ENCODE measurements around the gene TMEM239.
"Not testable (repeated sequence)": the region's sequence is repeated elsewhere in the genome, so short reads cannot be mapped to it uniquely, and the experiment has no call there.

The TMEM239 gene

DNA sequence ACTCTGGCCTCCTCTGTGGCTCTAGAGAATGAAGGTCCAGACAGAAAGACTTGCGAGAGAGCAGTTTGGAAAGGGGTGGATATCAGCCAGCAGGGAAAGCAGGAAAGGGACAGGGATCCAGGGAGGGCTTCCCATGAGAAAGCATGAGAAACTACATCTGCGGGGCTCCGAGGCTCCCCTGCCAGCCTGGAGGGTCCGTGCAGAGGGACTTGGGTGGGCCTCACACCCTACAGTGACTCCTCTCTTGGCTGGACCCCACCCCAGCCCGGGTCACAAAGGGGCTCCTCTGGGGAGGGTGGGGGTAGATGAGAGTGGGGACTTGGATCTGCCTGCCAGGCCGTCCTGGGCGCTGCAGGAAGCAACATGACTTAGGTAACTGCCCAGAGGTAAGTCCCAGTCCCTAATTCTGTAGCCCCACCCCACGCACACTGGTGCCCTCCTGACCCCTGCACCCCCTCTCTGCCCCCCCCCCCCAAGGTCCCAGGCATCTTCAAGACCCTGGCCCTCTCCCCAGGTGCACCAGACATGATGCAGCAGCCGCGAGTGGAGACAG is at the start of gene TMEM239:
TSS of gene TMEM239 (plus strand) at position 335 of the 553 bp plus-strand sequence. CDS start at position 526, 191 bp downstream.
- no peak for DNase-seq

DNA sequence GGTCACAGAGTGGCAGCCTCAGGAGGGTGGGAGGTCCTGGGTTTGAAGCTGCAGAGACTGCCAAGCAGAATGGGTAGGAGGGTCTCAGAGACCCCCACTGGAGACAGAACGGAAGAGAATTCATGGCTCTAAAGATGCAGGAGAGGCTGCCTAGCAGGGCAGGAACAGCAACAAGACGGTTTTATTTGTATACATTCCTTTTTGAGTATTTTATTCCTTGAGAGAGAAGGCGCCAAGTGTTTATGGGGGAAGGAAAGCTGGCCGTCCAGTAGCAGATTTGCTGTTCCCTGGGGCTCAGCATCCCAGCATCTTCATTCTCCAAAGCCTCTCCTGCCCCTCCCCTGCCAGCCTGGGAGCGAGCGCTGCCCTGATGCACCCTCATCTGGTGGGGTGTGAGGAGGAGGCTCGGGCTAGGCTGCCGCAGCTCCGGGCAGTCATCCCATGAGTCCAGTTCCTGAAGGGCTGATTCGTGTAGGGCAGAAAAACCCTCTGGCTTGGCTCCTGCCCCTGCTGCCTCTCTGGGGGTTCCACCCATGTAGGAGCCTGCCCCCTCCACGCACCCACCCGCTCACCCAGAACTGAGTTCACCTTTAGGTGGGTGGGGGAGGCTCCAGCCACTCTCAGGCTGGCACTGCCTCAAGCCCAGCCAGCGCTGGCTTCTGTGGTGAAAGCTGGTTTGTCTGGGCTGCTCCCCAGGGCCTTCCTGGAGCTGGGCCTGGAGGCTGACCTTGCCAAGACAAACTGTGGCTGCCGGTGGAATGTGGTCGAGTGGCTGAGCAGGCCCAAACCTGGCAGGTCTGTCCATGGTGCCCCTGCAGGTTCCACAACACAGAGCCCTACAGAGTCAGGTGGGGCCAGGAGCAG is 48.2 kb upstream of the TMEM239 start:
- no peak for DNase-seq

DNA sequence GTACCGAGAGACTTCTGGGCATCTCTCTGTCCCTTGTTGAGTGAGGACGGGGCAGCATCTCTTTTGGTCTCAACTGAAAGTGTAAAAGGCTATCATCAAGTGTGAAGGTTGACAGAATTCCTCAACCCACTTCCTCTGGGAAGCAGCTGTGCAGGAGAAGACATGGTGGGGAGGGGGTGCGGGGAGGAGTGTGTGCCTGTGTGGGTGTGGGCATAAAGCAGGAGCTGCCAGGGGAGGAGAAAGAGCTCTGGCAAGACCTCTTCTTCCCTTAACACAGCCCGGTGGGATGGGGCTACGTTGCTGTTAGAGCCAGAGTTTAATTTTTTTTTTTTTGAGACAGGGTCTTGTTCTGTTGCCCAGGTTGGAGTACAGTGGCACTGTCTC is 47.5 kb upstream of the TMEM239 start:
- DNase-seq: no peak

DNA sequence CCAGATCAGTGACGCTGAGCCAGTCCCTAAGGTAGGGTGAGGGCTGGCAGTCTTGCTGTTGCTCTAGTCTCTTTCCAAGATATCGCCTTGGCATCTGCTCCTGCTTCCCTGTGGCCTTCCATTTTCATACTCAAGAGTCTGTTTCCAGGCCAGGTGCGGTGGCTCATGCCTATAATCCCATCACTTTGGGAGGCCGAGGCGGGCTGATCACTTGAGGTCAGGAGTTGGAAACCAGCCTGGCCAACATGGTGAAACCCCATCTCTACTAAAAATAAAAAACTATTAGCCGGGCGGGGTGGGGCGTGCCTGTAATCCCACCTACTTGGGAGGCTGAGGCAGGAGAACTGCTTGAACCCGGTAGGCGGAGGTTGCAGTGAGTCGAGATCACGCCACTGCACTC is 46.1 kb upstream of the TMEM239 start:
- DNase-seq: not testable (repeated sequence)

DNA sequence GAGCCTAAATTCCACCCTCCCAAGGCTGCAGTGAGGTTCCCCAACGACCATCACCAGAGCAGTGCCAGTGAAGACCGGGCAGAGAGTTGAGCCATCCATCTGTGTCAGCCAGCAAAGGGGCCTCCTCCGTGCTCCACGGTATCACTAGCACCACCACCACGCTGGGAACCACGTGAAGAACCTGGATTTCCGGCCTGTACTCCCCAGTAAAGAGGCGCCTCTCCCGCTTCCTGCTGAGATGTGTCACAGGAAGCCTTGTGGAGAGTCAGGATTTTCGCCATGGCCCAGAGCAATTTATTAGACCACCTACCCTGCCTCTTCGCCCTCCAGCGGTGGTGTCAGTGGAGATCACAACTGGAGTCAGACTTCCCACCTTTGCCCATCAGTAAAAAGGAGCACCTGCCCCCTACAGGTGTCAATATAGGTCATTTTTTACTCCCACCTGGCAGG is 44.5 kb upstream of the TMEM239 start:
- DNase-seq: no peak

DNA sequence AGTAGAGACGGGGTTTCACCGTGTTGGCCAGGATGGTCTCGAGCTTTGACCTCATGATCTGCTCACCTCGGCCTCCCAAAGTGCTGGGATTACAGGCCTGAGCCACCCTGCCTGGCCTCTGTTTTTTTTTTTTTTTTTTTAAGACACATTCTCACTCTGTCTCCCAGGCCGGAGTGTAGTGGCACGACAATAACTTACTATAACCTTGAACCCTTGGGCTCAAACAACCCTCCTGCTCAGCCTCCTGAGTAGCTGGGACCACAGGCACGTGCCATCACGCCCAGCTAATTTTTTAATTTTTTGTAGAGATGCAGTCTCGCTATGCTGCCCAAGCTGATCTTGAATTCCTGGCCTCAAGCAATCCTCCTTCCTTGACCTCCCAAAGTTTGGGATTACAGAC is 42.4 kb upstream of the TMEM239 start:
- DNase-seq: no peak

GRCh38 chr20:2775139-2775538 is 41.0 kb upstream of the TMEM239 start:
- DNase-seq: no peak

DNA sequence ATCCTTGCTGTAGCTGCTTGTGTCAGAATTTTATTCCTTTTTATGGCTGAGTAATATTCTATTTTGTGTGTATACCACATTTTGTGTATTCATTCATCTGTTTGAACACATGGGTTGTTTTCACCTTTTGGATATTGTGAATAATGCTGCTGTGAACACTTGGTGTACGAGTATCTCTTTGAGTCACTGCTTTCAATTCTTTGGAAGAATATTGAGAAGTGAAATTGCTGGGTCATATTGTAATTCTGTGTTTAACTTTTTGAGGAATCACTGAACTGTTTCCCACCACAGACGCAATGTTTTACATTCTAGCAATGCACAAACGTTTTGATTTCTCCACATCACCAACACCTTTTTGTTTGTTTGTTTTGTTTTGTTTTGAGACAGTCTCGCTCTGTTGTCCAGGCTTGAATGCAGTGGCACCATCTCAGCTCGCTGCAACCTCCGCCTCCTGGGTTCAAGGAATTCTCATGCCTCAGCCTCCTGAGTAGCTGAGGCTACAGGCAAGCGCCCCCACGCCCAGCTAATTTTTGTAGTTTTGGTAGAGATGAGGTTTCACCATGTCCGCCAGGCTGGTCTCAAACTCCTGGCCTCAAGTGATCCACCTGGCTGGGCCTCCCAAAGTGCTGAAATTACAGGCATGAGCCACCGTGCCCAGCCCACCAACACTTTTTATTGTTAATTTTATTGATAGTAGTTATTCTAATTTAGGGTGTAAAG is 37.4 kb upstream of the TMEM239 start:
- DNase-seq: no peak

DNA sequence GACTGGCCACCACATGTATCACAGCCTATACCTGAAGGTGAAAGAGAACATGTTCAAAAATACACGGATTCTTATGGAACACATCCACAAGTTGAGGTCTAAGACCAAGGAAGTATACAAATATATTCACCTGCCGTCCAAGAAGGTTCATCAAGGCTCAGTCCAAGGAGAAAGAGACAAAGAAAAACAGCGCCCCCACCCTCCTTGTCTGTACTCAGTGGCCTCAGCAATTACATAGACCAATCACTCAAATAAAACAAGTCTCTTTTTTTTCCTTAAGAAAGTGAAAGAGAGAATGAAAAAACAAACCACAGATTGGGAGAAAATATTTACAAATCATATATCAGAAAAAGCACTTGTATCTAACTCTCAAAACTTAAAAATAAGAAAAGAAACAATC is 35.2 kb upstream of the TMEM239 start:
- no peak for DNase-seq

DNA sequence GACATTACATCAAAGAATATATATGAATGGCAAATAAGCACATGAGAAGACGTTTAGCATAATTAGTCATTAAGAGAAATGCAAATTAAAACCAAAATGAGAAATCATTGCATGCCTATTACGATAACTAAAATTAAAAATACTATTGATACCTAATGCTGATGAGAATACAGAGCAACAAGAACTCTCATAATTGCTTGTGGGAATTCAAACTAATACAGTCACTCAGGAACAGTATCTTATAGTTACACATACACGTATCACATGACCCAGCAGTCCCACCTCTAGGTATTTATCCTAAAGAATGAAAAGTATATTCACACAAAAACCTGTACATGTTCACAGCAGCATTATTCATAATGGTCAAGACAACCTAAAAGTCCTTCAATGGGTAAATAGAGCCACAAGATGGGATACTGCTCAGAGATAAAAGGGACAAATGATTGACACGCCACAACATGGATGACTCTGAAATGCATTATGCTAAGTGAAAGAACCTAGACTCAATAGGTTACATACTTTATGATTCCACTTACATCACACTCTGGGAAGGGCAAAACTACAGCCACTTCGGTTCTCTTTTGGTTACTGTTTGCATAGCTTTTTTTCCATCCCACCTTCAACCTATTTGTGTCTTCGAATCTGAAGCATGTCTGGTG is 32.1 kb upstream of the TMEM239 start:
- no peak for DNase-seq

- no peak for DNase-seq
These were observed 22.7 kb upstream of the TMEM239 start for GRCh38 chr20:2793471-2793870.

DNA sequence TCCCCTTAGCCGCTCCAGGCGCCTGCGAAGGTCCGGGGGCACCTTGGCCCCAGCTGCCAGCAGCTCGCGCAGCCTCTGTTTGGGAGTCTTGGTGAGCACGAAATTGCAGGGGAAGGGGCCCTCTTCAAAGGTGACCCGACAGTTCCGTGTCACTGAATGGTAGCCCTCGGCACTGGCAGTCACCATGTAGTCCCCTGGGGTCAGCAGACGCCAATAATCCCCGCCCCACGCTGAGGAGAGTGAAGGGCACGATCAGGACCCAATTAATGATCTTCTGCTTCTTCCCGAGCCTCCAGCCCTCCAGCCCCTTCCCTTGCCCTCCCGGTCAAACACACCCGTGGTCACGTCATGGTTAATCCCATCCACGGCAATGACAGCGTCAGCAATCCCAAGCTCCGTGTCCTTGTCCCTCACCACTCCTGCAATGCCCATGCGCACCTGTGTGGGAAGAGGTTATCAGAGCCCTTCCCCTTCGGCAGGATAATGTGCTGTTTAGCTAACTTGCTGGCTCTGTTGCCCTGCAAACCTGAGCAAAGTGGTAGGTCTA is 21.9 kb upstream of the TMEM239 start:
- DNase-seq: no peak

DNA sequence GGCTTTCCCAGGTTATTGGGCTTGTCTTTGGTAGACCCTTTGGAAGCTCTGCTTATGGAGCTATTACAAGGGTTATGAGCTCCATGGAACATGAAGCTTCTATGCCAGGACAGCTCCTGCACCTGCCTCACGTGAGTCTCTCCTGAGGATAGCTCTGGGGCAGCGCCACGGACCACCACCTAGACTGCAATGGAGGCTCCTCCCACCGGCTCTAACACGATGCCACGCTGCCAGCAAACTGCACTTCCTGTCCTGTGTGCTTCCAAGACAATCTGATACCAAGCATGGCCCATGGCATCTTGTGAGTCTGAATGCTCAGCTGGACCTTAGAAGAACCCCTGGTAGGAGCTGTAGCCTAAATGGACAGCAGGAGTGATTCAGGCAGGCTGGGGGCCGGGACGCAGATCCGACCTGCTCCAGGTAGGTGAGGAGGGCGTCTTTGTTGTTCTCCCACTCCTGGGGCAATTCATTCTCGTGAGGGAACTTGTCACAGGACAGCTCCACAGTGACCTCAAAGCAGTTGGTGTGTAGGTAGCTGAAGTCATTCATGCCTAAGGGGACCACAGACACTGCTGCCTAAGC is 21.2 kb upstream of the TMEM239 start:
- DNase-seq: no peak

DNA sequence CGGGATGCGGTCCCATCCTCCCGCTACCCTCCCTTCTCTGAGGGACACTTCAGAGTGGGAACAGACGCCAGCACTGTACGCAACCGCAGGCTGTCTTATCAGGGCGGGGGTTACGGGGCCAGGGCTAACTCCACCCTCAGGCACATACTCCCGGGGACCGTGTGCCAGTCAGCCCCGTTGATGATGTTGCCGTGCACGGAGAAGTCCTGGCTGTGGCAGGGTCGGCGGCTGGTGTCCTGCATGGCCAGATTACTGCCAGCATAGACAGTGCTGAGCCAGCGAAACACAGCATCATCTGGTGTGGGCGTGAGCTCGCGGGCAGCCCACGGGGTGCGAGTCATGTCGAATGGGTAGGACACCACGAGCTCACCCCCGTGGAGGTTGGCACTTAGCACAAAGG is 20.7 kb upstream of the TMEM239 start:
- no peak for DNase-seq

DNA sequence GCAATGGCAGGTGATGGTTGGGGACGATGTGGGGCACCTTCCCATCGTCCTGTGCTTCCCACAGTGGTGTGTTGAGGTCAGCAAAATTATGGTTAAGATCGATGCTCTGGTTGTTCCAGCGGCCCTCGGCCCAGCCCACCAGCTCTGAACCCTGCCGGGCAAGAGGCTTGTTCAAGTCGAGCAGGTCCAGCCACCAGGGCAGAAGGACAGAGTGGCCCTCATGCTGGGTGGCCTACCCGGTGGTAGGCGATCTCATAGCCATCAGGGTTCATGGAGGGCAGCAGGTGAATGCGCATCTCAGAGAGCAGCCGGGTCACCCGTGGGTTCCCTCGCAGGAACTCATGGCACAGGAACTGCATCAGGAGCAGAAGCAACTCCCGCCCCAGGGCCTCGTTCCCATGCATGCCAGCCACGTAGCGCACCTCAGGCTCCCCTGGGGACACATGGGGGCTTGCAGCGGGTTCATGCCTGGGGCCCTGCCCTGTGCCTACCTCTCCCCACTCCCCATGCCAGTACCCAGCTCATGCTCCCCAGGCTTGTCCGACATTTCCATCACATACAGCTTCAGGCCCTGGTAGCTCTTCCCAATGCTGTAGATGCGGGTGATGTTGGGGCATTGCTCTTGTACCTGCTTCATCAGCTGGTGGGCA is 20.0 kb upstream of the TMEM239 start:
- no peak for DNase-seq

DNA sequence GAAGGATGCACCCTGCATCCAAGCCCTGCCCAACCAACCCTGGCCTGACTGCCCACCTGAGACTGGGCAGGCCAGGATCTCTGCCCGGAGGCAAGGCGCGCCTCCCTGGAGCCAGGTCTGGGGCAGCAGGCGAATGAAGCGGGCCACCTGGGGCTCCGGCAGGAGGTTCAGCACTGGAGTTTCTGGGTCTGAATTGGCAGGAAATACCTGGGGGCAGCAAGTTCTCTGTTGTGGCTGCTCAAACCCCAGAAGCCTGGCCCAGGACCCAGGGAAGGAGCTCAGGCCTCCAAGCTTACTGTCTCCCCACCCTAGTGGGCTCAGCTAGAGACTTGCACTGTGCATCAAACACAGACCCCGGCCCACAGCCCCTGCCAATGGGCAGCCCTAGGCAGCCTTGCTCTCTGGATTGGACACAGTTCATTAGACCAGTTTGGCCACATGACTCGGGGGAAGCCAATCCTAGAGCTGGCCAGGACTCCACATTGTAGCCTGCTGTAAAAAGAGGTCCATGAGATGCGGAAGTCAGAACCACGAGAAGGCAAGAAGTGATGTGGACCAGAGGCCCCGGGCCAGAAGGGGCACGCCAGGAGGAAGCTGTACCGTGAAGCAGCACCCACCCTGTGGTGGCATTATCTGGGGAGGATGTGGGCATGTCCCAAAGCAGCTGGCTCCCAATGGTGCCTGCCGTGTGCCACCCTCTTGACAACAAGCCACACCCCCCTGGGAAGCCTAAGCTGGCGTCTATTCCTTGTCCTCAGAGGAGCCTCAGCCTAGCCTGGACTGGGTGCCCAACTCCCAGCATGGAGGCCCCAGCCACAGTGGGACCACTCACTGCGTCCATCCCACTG is 18.8 kb upstream of the TMEM239 start:
- DNase-seq: no peak

- DNase-seq: no peak
These were observed 17.9 kb upstream of the TMEM239 start for GRCh38 chr20:2798095-2798805.

DNA sequence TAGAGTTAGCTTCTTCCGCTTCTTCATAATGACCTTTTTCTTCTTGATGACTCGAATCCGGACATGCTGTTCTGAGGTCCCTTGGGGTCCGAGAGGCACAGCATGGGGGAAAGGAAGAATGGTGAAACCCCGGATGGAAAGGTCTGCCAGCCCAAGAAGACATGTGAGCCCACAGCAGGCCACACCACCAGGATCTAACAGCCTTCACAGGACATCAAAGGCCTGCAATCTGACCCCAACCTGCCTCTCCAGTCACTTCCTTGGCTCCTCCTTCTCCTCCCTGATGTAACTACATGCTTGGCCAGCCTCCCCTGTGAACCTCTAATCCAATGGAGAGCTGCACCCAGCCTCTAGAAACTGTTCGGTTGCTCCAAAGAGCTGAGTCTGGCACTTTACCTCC is 17.4 kb upstream of the TMEM239 start:
- DNase-seq: no peak

DNA sequence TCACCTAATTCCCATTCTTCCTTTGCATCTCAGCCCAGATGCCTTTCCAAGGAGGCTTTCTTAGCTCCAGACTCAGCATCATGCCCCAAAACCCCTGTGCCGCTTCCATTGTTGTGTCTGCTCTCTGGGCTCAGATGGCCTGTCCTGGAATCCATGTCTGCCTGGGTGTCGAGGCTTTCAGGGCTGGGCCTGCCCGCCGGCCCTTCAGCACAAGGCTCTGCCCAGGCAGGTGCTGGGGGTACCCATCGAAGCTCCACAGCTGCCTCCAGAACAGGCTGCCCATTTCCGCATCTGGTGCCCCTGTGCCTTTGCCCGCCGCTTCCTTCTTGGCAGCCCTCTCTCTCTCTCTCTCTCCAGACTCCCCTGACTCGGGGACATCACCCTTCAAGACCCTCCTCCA is 16.9 kb upstream of the TMEM239 start:
- DNase-seq: no peak

GRCh38 chr20:2799688-2800520 is 16.3 kb upstream of the TMEM239 start:
- no peak for DNase-seq
